K562 (cell line): ENCODE results near the gene COX18. TPM values are rescaled to one million over a fixed set of nuclear protein-coding genes. Genes with fewer than 3 reads are reported as not detected.

Experiments
- ATAC-seq: fragments of 200-7000 bp; cut with Tn5 transposase; 3 replicates; pipeline ENCODE4 v1.9.1; 2020; ENCODE audit warnings: moderate library complexity
- BruUV-seq: library from RNA; stranded (reverse); fragments of 400-500 nt; replicated peaks from 2 replicates; lab custom pipeline; 2021; lab: Mats Ljungman, UMichigan
- CTCF ChIA-PET: fragments of 300-600 bp; formaldehyde crosslinking; extraction: SDS; loops from one replicate; lab custom pipeline; 2021; ENCODE audit warnings: low intra/inter-chr PET ratio; lab: Yijun Ruan, JAX
- POLR2A ChIA-PET: fragments of 300-600, 350-650 bp; sonication (Branson Sonifier 250); formaldehyde crosslinking; extraction: SDS; loops from one replicate; lab custom pipeline; 2021; ENCODE audit warnings: antibody characterized with exemption, inconsistent platforms; lab: Yijun Ruan, JAX
- DNase-seq, 4 experiments: peaks; one replicate each; pipeline versions ENCODE4 v3.0.0 to v3.0.0-alpha.2; 2011 to 2018; ENCODE audit warnings: low spot score in 3 of 4, mixed read lengths in 3 of 4; ENCODE audit errors: extremely low read depth in 1 of 4
- FAIRE-seq: peaks from 2 replicates; lab custom pipeline; 2011; peaks lifted over from hg19 to GRCh38; lab: Jason Lieb, UNC
- H2AFZ ChIP-seq: 2 replicates; pipeline ENCODE4 v1.6.0; 2011; ENCODE audit warnings: low read depth, low read length, control low read depth, inconsistent platforms
- H3K27ac ChIP-seq: fragments of 200-600 bp; 3 replicates; pipeline ENCODE4 v1.8.0; 2011; ENCODE audit warnings: low read depth, mild to moderate bottlenecking, control low read depth, inconsistent platforms, low read length, moderate library complexity, mixed read lengths; ENCODE audit errors: extremely low read depth
- H3K27me3 ChIP-seq, 2 experiments: fragments of 300-600 bp in 1 of 2; 2 replicates in 1 of 2; 3 replicates in 1 of 2; pipeline versions ENCODE4 v1.6.0 to v1.8.0; 2011; ENCODE audit warnings: inconsistent platforms in 2 of 2, low read length in 2 of 2, mild to moderate bottlenecking in 1 of 2, mixed read lengths in 1 of 2, moderate library complexity in 1 of 2; ENCODE audit not compliant: control insufficient read depth in 2 of 2, insufficient read depth in 2 of 2
- H3K36me3 ChIP-seq: fragments of 300-600 bp; 3 replicates; pipeline ENCODE4 v1.8.0; 2011; ENCODE audit warnings: mild to moderate bottlenecking, low read length, inconsistent platforms; ENCODE audit not compliant: control insufficient read depth, insufficient read depth
- H3K4me1 ChIP-seq, 2 experiments: fragments of 200-600 bp in 1 of 2; replicated peaks in 1 of 2; 2 replicates in 1 of 2; 3 replicates in 1 of 2; pipeline versions ENCODE4 v1.5.1 to v1.8.0; 2011; ENCODE audit warnings: inconsistent platforms in 2 of 2, low read length in 2 of 2, mild to moderate bottlenecking in 1 of 2, mixed read lengths in 1 of 2, moderate library complexity in 1 of 2; ENCODE audit not compliant: control insufficient read depth in 2 of 2, insufficient read depth in 2 of 2
- H3K4me2 ChIP-seq: 2 replicates; pipeline ENCODE4 v1.6.1; 2011; ENCODE audit warnings: low read length, control low read depth, inconsistent platforms, mixed read lengths; ENCODE audit not compliant: insufficient read depth
- H3K4me3 ChIP-seq: fragments of 200-600 bp; sonication (generic), shearing (Covaris generic); 2 replicates; pipeline ENCODE4 v1.5.1; 2016; ENCODE audit warnings: control low read depth, inconsistent platforms
- H3K79me2 ChIP-seq: fragments of 200-600 bp; 3 replicates; pipeline ENCODE4 v1.8.0; 2011; ENCODE audit warnings: low read length, inconsistent platforms; ENCODE audit not compliant: control insufficient read depth, insufficient read depth
- H3K9ac ChIP-seq, 2 experiments: 2 replicates each; pipeline versions ENCODE4 v1.6.0 to v1.6.1; 2011; ENCODE audit warnings: low read depth in 2 of 2, low read length in 2 of 2, control low read depth in 1 of 2, inconsistent platforms in 1 of 2, mild to moderate bottlenecking in 1 of 2, mixed read lengths in 1 of 2; ENCODE audit not compliant: insufficient read depth in 1 of 2
- H3K9me1 ChIP-seq: one replicate; pipeline ENCODE4 v1.6.0; 2011; ENCODE audit warnings: inconsistent platforms, mild to moderate bottlenecking, low read length, moderate library complexity; ENCODE audit not compliant: control insufficient read depth, insufficient read depth
- H3K9me3 ChIP-seq: replicated peaks from 2 replicates; pipeline ENCODE4 v1.5.1; 2011; ENCODE audit warnings: low read depth, low read length, inconsistent platforms; ENCODE audit not compliant: control insufficient read depth, insufficient read depth
- H4K20me1 ChIP-seq: replicated peaks from 2 replicates; pipeline ENCODE4 v1.6.1; 2011; ENCODE audit warnings: low read length, inconsistent platforms, mixed read lengths; ENCODE audit not compliant: control insufficient read depth, insufficient read depth
- BACH1 ChIP-seq: fragments of 200-800 bp; sonication (Bioruptor generic); IDR thresholded peaks from 2 replicates; pipeline ENCODE4 v1.6.1; 2016; ENCODE audit warnings: missing genetic modification characterization, missing compliant biosample characterization
- COPS2 ChIP-seq: fragments of 450-650 bp; conservative IDR thresholded peaks from 2 replicates; pipeline ENCODE4 v1.6.1; 2016; ENCODE audit warnings: mild to moderate bottlenecking, moderate library complexity
- DACH1 ChIP-seq: fragments of 450-650 bp; IDR thresholded peaks from 2 replicates; pipeline ENCODE4 v1.6.1; 2018; ENCODE audit not compliant: partially characterized antibody
- EP300 ChIP-seq: IDR thresholded peaks from 2 replicates; pipeline ENCODE4 v1.6.1; 2012; ENCODE audit warnings: low read length, improper control_type of control experiment
- HMGN3 ChIP-seq: IDR thresholded peaks from 2 replicates; pipeline ENCODE4 v1.6.1; 2011; ENCODE audit warnings: borderline replicate concordance, low read depth, mild to moderate bottlenecking, mixed read lengths, low read length; ENCODE audit not compliant: insufficient read length; ENCODE audit errors: extremely low read depth
- KAT8 ChIP-seq: fragments of 450-650 bp; IDR thresholded peaks from 2 replicates; pipeline ENCODE4 v1.6.1; 2016; ENCODE audit warnings: low read depth, mild to moderate bottlenecking
- KHSRP ChIP-seq: fragments of 450-650 bp; IDR thresholded peaks from 2 replicates; pipeline ENCODE4 v1.6.1; 2017
- LARP7 ChIP-seq: fragments of 450-650 bp; IDR thresholded peaks from 2 replicates; pipeline ENCODE4 v1.6.1; 2016
- NCOA1 ChIP-seq: fragments of 450-650 bp; IDR thresholded peaks from 2 replicates; pipeline ENCODE4 v1.6.1; 2016; ENCODE audit warnings: low read depth
- PRMT5 ChIP-seq: sonication (generic); formaldehyde crosslinking; IDR thresholded peaks from 2 replicates; pipeline ENCODE4 v1.5.0; 2020; ENCODE audit warnings: missing genetic modification reagents
- PTBP1 ChIP-seq: fragments of 200-400 bp; formaldehyde crosslinking; IDR thresholded peaks from 2 replicates; pipeline ENCODE4 v1.6.1; 2017; ENCODE audit warnings: low read depth, low read length
- SIN3B ChIP-seq: fragments of 450-650 bp; IDR thresholded peaks from 2 replicates; pipeline ENCODE4 v1.6.1; 2017; ENCODE audit warnings: low read depth, mild to moderate bottlenecking, moderate library complexity
- ZNF184 ChIP-seq: sonication (generic); formaldehyde crosslinking; IDR thresholded peaks from 2 replicates; pipeline ENCODE4 v1.5.0; 2020; ENCODE audit warnings: missing genetic modification reagents
- WGBS: fragments of 100-300 bp; shearing (Covaris generic); methylation state at CpG from one replicate; pipeline ENCODE4 v1.1.6; 2016; ENCODE audit warnings: low coverage, mixed read lengths; ENCODE audit not compliant: insufficient coverage; ENCODE audit errors: missing lambda C conversion rate; 5-methylcytosine and 5-hydroxymethylcytosine counted together
- in situ Hi-C: fragments of 300-500 bp; cut with MboI; formaldehyde crosslinking; loops from 4 replicates; pipeline ENCODE4 v1.15.0; 2018; ENCODE audit warnings: inconsistent platforms, mixed read lengths
- intact Hi-C: fragments of 100-400 bp; cut with micrococcal nuclease; formaldehyde crosslinking; loops from 2 replicates; pipeline ENCODE4 v1.14.2; 2022
- polyA plus RNA-seq, 8 experiments: library from polyadenylated mRNA; depleted of rRNA in 4 of 8; stranded (reverse) in 5 of 8; unstranded in 3 of 8; fragments of >200 nt; fragmentation: Nextera tagmentation in 2 of 8; fragmentation: Illumina TruSeq in 1 of 8; extraction: Ambion mirVana in 2 of 8; extraction: Trizol in 1 of 8; gene quantifications; 2 replicates each; pipeline versions ENCODE4 v1.2.1 to v1.2.3, GENCODE V29; 2011 to 2014; ENCODE audit warnings: inconsistent platforms in 1 of 8, missing spikeins in 1 of 8
- total RNA-seq, 7 experiments: library from RNA; depleted of rRNA in 6 of 7; stranded (reverse); fragments of >200 nt in 6 of 7; fragmentation: Illumina TruSeq in 2 of 7; extraction: Trizol in 2 of 7; gene quantifications; 2 replicates each; pipeline versions ENCODE4 v1.2.1 to v1.2.3, GENCODE V29; 2011 to 2021; ENCODE audit warnings: low replicate concordance in 1 of 7
- TF ChIP-seq, protein P1 (sequence below): fragments of 450-650 bp; formaldehyde crosslinking; IDR thresholded peaks from 2 replicates; pipeline ENCODE4 v1.4.0; 2020; ENCODE audit warnings: mild to moderate bottlenecking, moderate library complexity
- TF ChIP-seq, protein P2 (sequence below): fragments of 450-650 bp; IDR thresholded peaks from 2 replicates; pipeline ENCODE4 v1.6.1; 2017; ENCODE audit warnings: mild to moderate bottlenecking, moderate library complexity

Gene COX18
- total and polyA plus RNA-seq, 9 of the 15 experiments (the other 6 are each of a cell fraction or from before 2014, with no cell fraction given): 7.0 to 21.3 (median 14.7) TPM

DNA sequence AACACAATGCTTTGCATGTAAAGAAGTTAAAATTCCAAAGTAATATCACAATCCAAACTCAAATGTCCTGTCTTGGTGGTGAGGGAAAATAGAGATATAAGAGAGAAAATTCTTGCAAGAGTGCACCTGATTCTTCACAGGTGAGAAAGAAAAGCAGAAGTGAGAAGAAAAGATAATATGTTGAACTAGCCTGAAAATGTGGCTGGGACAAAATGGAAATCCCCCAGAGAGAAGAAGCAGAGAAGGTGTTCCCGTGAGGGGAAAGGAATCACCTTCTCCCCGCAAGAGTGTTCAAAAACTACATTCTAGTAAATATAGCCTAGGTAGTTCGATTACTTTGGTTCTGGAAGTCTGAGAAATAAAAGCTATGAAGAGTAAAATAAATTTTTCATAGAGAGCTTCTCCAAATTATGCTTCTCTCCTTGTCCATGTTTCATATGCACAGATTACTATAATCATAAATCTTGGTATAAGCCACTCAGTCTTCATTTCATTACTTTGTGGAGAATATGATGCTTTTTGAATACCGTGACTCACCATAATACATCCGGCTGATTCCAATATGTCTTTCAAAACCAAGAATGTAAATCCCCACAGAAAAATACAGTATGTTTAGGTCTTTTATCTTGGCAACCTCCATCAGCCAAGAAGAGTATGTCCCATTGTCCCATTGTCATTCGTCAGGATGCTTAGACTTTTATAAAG lies 63.1 kb downstream of the COX18 start:
- H2AFZ ChIP-seq: no peak overlapping the region
- in situ Hi-C loops: loop anchor here (25.0 kb wide), 1 partner anchor 1269 kb away; no protein-coding TSS in a partner anchor

DNA sequence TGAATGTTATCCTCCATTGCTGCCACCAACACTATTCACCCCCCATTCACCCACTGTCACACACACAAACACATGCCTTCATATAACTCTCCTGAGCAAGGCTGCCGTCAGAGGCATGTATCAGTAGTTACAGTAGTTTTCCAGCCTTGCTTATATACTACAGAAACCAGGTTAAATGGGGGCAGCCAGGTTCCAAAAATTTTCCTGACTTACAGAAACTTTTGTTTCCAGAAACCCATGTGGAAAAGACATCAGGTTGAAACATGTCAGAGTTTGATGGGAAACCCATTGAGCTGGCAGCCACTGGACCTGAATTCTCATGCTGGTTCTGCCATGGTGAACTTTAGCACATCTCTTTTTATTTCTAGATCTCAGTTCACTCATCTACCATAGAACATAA lies 64.0 kb downstream of the COX18 start:
- peaks cover 0 to 2% of the 10 kb centered on the region in 2 experiments; a peak in 1 of 5 replicates for H3K27me3 ChIP-seq
- in situ Hi-C loops (loop anchor here (25.0 kb wide), 1 partner anchor 1268 kb away; no protein-coding TSS in a partner anchor), intact Hi-C loops (no loop called here)
- ChIA-PET POLR2A (no interaction called here), CTCF (no interaction called here)
- no peak overlapping the region for H3K9ac ChIP-seq
- H3K4me1 ChIP-seq: no peaks in the 10 kb centered on the region
- no TSS peak for BruUV-seq
- no peaks in the 10 kb centered on the region for H3K36me3 ChIP-seq
- DNase-seq (no peak), FAIRE-seq (no peak), ATAC-seq (no peak)
- no peak overlapping the region for H3K4me2 ChIP-seq
- H3K79me2 ChIP-seq: no peaks in the 10 kb centered on the region
- H4K20me1 ChIP-seq: no peaks in the 10 kb centered on the region
- no peak overlapping the region for H3K27ac ChIP-seq
- no peaks in the 10 kb centered on the region for H3K9me3 ChIP-seq
- H3K4me3 ChIP-seq: no peak overlapping the region
- no peaks in the 10 kb centered on the region for H3K9me1 ChIP-seq
- 0% methylated on average over 1 of the region's 1 CpG for WGBS
- H2AFZ ChIP-seq: no peak overlapping the region
- TF ChIP-seq SIN3B: no peak
- TF ChIP-seq, protein P1, sequence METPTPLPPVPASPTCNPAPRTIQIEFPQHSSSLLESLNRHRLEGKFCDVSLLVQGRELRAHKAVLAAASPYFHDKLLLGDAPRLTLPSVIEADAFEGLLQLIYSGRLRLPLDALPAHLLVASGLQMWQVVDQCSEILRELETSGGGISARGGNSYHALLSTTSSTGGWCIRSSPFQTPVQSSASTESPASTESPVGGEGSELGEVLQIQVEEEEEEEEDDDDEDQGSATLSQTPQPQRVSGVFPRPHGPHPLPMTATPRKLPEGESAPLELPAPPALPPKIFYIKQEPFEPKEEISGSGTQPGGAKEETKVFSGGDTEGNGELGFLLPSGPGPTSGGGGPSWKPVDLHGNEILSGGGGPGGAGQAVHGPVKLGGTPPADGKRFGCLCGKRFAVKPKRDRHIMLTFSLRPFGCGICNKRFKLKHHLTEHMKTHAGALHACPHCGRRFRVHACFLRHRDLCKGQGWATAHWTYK: no peak
- no peak for TF ChIP-seq NCOA1
- TF ChIP-seq KAT8: no peak
- TF ChIP-seq PRMT5 (CRISPR knock-in tag): no peak
- TF ChIP-seq BACH1 (tag): no peak
- TF ChIP-seq KHSRP: no peak
- TF ChIP-seq ZNF184 (CRISPR knock-in tag): no peak
- no peak for TF ChIP-seq HMGN3
- no peak for TF ChIP-seq EP300
- no peak for TF ChIP-seq DACH1

More for the DNA sequence above, 63.1 kb downstream of the COX18 start:
- no TSS peak for BruUV-seq
- Histone ChIP-seq H3K9me1 (no peaks in the 10 kb centered on the region), H3K36me3 (no peaks in the 10 kb centered on the region), H3K4me1 (no peaks in the 10 kb centered on the region), H3K79me2 (no peaks in the 10 kb centered on the region), H3K27ac (no peak overlapping the region), H3K4me2 (no peak overlapping the region), H3K9me3 (no peaks in the 10 kb centered on the region), H3K9ac (no peak overlapping the region), H4K20me1 (no peaks in the 10 kb centered on the region), H3K4me3 (no peak overlapping the region), H3K27me3 (no peaks in the 10 kb centered on the region; a peak in 1 of 5 replicates)
- intact Hi-C loops: no loop called here
- TF ChIP-seq, protein P2, sequence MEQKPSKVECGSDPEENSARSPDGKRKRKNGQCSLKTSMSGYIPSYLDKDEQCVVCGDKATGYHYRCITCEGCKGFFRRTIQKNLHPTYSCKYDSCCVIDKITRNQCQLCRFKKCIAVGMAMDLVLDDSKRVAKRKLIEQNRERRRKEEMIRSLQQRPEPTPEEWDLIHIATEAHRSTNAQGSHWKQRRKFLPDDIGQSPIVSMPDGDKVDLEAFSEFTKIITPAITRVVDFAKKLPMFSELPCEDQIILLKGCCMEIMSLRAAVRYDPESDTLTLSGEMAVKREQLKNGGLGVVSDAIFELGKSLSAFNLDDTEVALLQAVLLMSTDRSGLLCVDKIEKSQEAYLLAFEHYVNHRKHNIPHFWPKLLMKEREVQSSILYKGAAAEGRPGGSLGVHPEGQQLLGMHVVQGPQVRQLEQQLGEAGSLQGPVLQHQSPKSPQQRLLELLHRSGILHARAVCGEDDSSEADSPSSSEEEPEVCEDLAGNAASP: no peak
- TF ChIP-seq COPS2: no peak
- TF ChIP-seq LARP7: no peak
- no peak for TF ChIP-seq PTBP1
- DNase-seq (no peak), FAIRE-seq (no peak), ATAC-seq (no peak)
- WGBS: 2% methylated on average over 6 of the region's 6 CpGs
- CTCF ChIA-PET: no interaction called here
- POLR2A ChIA-PET: no interaction called here
